ENCODE results near the gene SNAP47.

Gene SNAP47

GRCh38 chr1:227768125-227768439, 32.8 kb downstream of the SNAP47 start:
- no peak for DNase-seq (ENCODE audit: low read depth, low spot score)

DNA sequence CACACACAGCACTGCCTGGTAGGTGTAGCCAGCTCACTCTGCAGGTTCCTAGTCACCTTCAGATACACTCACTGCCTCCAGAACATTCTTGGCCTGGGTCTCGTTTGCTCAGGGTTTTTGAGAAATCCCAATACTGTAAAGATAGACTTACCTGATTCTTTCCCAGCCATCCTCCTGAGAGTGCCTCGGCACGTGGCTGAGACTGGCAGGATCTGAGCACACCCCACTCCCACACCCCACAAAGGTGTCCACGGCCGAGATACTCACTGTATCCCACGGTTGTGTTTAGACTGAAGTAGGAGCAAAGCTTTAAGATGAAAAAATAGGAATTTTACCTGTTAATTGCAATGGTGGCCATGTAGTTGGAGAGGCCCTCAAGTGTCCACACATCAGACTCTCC, 33.4 kb downstream of the SNAP47 start:
- no peak for DNase-seq (ENCODE audit: low read depth, low spot score)

GRCh38 chr1:227769047-227769935, 34.1 kb downstream of the SNAP47 start:
- no peak for DNase-seq (ENCODE audit: low read depth, low spot score)

DNA sequence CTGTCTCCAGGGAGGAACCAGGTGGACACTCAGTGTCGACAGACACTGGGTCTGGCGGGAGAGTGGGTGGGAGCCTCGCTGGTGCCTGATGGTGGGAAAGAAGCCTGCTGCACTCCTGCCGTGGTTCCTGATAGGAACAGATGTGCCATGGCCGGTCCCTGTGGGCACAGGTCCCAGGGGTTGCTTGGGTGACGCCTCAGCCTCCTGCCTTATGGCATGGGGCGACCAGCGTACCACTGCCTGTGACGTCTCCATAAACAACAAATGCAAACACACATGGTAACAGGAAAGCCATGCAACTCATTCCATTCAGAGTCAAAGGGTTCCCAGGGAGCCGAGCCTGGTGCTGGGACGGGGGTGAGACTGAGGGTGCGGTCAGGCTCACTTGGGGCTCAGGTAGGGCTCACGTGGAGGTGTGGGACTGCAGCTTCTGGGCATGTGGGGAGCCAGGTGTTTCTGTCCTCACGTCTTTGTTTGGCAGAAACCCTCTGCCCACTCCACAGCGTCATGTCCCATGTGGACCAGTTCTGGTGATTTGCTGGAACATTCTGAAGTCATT, 34.8 kb downstream of the SNAP47 start:
- DNase-seq (ENCODE audit: low read depth, low spot score), result no peak

GRCh38 chr1:227770812-227771211, 35.6 kb downstream of the SNAP47 start:
- no peak for DNase-seq (ENCODE audit: low read depth, low spot score)

DNA sequence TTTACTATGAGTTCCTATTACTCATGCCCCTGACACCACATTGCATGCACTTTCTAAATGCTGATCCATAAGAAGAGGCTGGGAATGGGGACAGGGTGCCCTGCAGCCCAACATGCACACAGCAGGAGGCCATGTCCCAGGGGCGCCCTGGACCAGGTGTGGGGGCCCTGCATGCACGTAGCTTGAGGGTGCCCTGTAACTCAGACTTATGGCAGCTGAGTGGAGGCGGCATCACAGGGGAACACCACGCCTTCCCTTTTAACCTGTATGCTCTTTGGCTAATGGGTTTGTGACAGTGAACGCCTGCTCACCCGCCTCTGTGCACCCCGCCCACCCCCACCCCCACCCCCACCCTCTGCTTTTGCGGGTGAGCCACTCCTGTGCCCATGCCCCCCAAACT, 36.1 kb downstream of the SNAP47 start:
- DNase-seq (ENCODE audit: low read depth, low spot score), result no peak

DNA sequence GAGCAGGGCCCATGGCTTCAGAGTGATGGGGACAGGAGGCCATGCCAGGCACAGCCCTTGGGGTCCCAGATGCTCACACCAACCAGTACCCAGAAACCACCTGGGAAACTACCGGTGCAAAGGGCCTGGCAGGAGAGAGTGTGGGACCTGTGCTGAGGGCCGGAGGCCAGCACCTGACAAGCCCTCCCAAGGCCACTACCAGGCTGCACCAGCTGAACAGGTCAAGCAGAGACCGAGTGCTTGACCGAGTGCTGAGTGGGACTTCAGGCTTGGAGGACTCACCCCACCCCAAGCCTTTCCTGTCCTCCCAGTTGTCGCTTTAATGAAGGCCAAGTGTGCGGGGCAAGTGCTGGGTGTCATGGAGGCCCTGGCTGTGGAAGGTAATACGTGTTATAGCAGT, 36.5 kb downstream of the SNAP47 start:
- no peak for DNase-seq (ENCODE audit: low read depth, low spot score)

- no peak for DNase-seq (ENCODE audit: low read depth, low spot score)
Observed at GRCh38 chr1:227773558-227773957, 38.3 kb downstream of the SNAP47 start.

DNA sequence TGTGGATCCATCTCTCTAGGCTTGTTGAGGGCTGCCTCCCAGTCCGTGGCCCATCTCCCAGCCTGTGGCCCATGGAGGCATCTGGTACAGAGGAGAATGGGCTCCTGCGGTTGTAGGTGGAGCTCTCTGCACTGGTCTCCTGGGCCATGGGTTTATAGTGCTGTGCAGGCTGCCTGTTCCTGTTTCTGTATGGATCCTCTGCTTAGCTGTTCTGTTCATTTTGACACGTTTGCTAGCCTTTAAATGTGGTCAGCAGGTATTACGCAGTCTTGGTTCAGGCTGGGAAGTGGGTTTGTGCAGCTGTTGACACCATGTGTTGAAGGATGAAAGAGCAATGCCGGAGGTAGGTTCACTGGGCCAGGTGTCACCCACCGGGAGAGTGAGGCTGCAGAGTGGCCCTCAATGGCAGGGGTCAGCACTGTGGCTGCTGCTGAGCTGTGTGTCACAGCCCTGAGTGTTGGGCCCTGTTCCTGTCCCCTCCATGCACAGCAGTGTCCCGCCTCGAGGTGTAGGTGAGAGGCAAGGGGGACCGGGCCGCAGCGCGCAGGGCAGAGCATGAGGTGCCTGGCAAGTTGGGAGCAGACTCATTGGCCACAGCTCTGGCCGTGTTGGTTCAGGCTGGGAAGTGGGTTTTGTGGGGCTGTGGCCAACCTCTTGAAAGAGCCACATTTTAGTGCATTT, 39.0 kb downstream of the SNAP47 start:
- DNase-seq (ENCODE audit: low read depth, low spot score), result no peak

GRCh38 chr1:227774821-227775661, 39.8 kb downstream of the SNAP47 start:
- no peak for DNase-seq (ENCODE audit: low read depth, low spot score)

GRCh38 chr1:227775841-227776240, 40.6 kb downstream of the SNAP47 start:
- no peak for DNase-seq (ENCODE audit: low read depth, low spot score)

GRCh38 chr1:227776331-227776771, 41.1 kb downstream of the SNAP47 start:
- DNase-seq (ENCODE audit: low read depth, low spot score), result no peak

GRCh38 chr1:227777156-227777555, 41.9 kb downstream of the SNAP47 start:
- no peak for DNase-seq (ENCODE audit: low read depth, low spot score)

GRCh38 chr1:227777646-227778045, 42.4 kb downstream of the SNAP47 start:
- DNase-seq (ENCODE audit: low read depth, low spot score), result no peak

GRCh38 chr1:227778401-227778947, 43.2 kb downstream of the SNAP47 start:
- no peak for DNase-seq (ENCODE audit: low read depth, low spot score)

- no peak for DNase-seq (ENCODE audit: low read depth, low spot score)
Observed at GRCh38 chr1:227779021-227779441, 43.8 kb downstream of the SNAP47 start.

DNA sequence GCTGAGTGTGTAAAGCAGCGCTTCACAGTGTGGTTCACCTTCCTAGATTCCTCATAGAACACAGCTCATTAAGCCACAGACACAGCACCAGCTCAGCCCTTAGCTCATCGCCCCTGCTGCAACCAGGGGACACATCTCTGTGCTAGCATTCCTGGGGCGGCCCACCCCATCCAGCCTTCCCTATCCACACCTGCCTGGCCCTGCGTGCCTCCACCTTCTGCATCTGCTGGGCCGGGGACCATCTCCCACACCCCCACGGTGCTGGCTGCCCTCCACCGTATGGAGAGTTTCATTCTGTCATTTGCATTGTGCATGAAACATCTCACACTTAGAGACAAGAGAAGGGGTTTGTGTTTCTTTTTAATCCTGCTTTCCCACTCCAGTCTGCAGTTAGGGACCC, 44.5 kb downstream of the SNAP47 start:
- no peak for DNase-seq (ENCODE audit: low read depth, low spot score)

DNA sequence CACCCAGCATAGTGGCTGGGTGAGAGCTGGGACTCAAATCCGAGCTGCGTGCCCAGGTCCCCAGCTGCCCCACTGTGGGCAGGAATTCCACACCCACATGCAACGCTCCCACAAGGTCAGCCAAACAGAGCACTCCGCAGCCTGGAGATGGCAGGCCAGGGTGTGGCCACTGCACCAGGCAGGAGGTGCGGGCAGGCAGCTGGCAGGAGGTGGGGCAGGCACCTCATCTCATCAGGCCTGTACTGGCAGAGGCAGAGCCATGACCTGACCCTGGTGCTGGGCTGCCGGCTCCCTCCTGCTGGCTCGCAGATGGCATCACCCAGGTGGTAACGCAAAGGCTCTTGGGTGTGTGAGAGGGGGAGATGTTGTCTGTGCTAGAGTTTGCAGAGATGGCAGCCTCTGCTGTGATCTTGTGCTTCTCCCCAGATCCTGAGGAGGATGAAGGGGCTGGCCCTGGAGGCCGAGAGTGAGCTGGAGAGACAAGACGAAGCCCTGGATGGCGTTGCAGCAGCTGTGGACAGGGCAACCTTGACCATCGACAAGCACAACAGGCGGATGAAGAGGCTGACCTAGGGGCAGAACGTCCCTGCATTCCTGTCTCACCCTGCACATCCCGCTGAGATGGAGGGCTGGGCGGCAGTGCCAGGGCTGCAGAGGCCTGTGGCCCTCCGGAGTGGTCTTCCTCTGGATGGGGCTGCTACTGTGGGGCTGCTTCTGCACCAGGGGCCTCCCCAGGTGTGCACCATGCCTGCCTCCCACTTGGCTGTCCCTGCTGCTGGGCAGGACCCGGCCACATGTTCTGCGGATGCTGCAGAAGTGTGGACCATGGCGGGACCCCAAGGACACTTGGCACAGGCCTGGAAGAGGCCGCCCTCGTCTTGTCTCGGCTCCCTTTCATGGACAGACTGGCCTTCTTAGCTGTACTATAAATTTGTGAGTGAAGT, 45.1 kb downstream of the SNAP47 start:
- no peak for DNase-seq (ENCODE audit: low read depth, low spot score)

DNA sequence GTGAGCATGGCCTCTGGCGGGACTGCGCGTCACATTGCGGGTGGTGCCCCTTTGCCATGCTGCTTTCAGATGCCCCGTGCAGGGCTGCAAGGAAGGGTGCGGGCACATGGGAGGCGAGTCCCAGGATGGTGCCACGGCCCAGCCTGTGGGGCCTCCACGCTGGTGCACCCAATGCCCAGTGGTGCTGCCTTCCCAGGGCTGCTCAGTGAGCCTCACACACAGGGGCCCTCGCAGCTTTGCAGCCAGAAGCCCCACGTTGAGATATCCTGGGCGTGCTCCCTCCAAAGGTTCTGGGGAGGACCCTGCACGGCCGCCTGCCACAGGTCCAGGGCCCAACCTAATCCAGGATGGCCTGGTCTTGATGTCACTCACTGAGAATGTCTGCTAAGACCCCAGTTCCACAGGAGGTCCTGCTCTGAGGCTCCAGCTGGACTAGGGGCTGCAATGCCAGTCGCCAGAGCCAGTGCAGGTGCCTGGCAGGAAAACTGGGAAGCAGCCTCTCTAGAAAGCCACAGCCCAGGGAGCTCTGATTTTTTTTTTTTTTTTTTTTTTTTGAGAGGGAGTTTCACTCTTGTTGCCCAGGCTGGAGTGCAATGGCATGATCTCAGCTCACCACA, 46.2 kb downstream of the SNAP47 start:
- DNase-seq (ENCODE audit: low read depth, low spot score), result no peak

DNA sequence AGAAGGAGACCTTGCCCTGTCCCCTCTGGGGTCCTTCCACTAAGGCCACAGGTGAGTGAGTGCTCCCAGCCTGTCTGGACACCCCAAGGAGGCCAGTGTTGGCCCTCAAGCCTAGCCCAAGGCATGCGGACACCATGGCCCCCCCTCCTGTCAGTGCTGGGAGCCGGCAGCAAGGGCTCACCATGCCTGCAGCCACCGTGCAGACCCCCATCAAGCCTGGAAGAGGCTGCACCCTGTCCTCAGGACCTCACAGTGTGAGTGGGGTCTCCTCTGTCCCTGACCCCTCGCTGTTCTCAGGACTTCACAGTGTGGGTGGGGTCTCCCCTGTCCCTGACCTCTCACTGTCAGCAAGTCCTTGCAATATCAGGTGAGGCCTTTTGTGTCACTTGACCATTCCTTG, 47.0 kb downstream of the SNAP47 start:
- no peak for DNase-seq (ENCODE audit: low read depth, low spot score)

Data from iPS DF 19.7 (cell line).